H7 (cell line): ENCODE results near the gene ROPN1L. TPM values are rescaled to one million over a fixed set of nuclear protein-coding genes. Genes with fewer than 3 reads are reported as not detected.
"Not testable (repeated sequence)": the region's sequence is repeated elsewhere in the genome, so short reads cannot be mapped to it uniquely, and the experiment has no call there.

Experiments used
- DNase-seq: peaks from one replicate; pipeline ENCODE4 v3.0.0; 2012
- H3K27me3 ChIP-seq: 2 replicates; pipeline ENCODE4 v1.6.0; 2011; ENCODE audit warnings: mild to moderate bottlenecking, low read length; ENCODE audit not compliant: control insufficient read depth, insufficient read depth
- H3K36me3 ChIP-seq: replicated peaks from 2 replicates; pipeline ENCODE4 v1.5.1; 2011; ENCODE audit warnings: low read length; ENCODE audit not compliant: control insufficient read depth, insufficient read depth
- H3K4me3 ChIP-seq: 2 replicates; pipeline ENCODE4 v1.5.1; 2011; ENCODE audit warnings: low read depth, mild to moderate bottlenecking, control low read depth, low read length, moderate library complexity; ENCODE audit not compliant: insufficient read depth
- total RNA-seq: library from RNA; depleted of rRNA; stranded (reverse); fragments of >200 nt; shearing (Covaris generic); gene quantifications from 2 replicates; pipeline ENCODE4 v1.2.3, GENCODE V29; 2014; rRNA removed

The ROPN1L gene
- 0.26 TPM in 1 of 2 replicates, not detected in the other for total RNA-seq

DNA sequence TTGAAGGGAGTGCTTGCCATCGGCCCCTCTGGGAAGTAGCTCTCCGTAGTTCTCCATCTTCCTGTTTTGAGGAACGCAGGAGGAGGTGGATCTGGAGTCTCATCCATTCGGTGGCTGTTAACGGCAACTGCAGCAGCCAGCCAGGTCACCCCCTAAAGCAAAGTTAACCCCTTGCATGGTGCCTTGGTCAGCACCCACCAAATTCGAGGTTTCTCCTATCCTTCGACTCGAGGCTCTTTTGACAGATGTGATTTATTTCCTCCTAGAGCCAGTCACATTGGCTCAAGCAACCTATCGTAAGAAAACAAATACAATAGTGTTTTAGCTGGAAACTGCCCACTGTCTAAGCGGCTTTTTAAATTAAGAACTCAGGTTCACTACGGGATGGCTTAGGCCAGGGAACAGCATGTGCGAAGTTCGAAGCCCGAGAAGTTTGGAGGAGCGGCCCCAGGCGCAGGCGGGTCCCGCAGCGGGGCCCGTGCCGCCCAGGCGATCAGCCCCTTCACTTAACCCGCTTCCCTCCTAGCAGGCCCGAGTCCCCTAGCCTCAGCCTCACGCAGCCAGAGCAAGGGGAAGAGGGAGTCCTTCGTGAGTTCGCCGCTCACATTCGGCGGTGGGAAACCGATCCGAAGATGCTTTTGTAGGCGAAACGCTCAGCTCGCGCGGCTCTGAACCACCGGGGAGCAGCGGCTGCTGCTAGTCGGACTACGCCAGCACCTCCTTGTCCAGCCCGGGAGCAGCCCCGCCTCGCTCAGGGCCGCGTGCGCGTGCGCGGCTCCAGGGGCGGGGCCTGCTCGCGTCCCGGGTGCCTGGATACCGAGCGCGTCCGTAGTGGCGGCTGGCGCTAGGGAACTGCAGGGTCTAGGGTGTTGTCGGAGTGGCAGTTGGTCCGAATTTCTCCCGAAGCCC is at the start of gene ROPN1L:
Gene ROPN1L, plus strand, starts transcription at position 797 of the 909 bp plus-strand sequence. CDS start 289 bp downstream, outside the sequence.
- Histone ChIP-seq H3K27me3 (peaks cover 9% of the 10 kb centered on the region), H3K4me3 (peak within 1 kb of the TSS; percentile 70), H3K36me3 (no peaks in the 10 kb centered on the region)
- DNase-seq, result peak; percentile 99

DNA sequence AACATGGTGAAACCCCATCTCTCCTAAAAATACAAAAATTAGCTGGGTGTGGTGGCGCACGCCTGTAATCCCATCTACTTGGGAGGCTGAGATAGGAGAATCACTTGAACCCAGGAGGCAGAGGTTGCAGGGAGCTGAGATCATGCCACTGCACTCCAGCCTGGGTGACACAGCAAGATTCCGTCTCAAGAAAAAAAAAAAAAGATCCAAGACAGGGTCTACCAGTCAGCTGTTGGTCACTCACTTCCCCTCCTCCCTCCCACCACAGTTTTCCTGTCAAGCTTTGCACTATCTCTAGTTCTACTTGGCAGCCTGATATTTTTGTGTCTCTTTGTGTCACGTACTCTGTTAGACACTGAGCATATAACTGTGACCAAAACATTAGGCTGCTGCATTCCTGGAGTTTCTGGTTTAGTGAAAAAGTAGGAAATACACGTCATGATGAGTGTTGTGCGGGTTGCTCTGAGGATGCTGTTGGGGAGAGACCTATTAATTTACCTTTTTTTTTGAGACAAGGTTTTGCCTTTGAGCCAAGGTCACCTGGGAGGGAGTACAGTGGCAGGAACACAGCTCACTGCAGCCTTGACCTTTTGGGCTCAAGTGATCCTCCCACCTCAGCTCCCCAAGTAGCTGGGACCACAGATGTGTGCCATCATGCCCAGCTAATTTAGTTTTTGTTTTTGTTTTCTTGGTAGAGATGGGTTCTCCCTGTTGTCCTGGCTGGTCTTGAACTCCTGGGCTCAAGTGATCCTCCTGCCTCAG is 48.9 kb upstream of the ROPN1L start:
- not testable (repeated sequence) for H3K36me3 ChIP-seq, H3K27me3 ChIP-seq, DNase-seq, H3K4me3 ChIP-seq

DNA sequence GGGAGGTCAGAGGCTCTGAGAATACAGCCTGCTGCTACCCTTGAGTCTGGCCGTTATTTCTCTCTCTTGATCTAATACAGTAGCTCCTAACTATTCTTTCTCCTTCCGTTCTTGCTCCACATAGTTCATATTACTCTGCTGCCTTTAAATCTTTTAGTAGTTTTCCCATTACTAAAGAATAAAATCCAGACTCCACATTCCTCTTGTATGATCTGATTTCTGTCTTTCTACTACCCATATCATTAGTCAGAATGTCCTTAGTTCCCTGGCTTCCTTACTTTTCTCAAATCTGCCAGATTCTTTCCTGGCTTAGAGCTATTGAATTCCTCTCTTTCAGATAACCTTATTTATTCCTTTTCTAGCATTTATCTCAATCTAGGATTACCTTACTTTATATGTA is 48.2 kb upstream of the ROPN1L start:
- peaks cover 8% of the 10 kb centered on the region for H3K36me3 ChIP-seq
- H3K27me3 ChIP-seq, result no peaks in the 10 kb centered on the region
- H3K4me3 ChIP-seq, result no peak overlapping the region
- DNase-seq, result no peak

DNA sequence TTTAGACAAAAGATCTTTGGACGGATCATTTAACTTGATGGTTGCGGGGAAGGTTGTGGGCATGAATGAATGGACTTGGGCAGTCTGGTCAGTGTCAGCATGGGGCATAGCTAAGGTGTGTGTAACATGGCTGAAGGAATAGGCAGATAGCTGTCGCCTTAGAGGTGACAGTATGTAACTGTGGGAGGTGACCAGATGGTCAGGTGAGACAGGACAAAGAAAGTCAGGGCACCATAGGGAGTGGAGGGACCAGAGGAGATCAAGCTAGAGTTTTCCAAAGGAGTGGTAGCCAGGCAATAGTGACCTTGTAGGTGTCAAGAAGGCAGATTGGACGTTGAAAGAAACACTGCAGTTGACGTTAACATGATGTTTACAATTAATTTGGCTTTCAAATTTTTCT is 45.1 kb upstream of the ROPN1L start:
- no peak overlapping the region for H3K4me3 ChIP-seq
- no peak for DNase-seq
- no peaks in the 10 kb centered on the region for H3K27me3 ChIP-seq
- H3K36me3 ChIP-seq, result peaks cover 5% of the 10 kb centered on the region

DNA sequence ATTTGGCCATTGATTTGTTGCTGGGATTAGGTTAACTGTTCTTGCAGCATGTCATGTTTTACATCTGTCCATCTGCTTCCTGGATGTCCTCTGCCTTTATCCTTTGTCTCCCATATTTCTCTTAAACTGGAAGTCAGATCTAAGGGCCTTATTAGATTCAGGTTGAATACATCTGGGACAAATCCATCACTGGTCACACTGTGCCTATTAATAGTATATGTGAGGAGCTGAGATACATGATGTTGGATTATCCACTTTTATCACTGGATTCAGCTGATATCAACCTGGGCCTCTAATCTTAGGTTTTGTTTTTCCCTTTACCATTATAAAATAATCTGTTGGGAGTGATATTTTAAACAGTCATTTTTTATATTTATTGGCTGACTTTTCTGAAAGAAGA is 41.8 kb upstream of the ROPN1L start:
- no peak for DNase-seq
- H3K36me3 ChIP-seq, result peaks cover 1% of the 10 kb centered on the region
- H3K27me3 ChIP-seq, result no peaks in the 10 kb centered on the region
- H3K4me3 ChIP-seq, result no peak overlapping the region

DNA sequence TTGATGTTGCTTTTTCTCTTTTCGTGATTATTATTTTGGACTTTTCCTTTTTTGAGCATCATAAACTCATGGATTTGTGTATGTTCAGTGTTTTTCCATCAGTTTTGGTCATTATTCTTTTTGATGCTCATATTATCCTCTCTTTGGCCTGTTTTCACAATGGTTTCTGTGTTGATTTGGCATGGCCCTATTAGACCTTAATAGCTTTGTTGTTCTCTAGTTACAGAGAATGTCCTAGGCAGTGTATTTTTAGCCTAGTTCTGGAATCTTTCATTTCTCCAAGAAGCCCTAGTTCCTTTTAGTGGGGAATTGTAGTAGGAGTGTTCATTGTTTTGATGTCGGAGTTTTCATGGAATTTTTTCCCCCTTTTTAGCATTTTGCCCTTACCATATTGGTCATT is 41.3 kb upstream of the ROPN1L start:
- no peak for DNase-seq
- Histone ChIP-seq H3K27me3 (no peaks in the 10 kb centered on the region), H3K4me3 (no peak overlapping the region), H3K36me3 (peaks cover 1% of the 10 kb centered on the region)

DNA sequence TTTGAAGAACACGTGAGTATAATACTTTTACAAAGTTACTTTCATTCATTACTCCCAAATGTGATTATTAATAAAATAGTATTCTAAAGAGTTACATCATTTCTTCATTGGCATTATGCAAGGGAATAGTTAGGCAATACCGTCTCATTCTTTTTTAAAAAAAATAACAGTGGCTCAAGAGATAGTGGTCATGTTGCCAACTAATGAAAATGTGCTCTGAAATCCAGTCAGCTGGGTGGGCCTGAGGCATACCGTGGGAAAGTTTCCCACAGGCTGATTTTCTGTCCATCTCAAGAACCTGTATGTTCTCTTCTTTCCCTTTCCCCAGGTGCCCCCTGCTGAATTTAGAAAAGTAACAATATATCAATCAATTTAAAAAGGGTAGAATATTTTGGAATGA is 40.8 kb upstream of the ROPN1L start:
- Histone ChIP-seq H3K27me3 (no peaks in the 10 kb centered on the region), H3K36me3 (peaks cover under 1% of the 10 kb centered on the region), H3K4me3 (no peak overlapping the region)
- no peak for DNase-seq

DNA sequence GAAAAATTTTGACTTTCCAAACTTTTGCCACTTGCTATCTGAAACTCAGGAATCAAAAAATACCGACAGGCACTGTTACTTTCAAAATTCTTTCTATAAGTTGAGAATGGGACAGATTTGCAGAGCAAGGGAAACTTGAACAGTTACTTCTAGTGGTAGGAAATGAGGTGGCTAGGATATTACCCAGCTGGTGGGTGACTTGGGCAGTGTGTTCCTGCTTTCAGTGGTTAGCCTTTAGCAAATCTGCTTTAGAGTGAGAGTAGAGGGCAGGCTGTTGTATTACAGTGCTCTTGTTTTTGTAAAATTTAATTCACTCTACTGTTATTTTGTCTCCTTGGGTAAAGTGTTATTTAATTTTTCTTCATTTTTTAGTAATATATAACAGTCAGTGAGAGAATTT is 40.2 kb upstream of the ROPN1L start:
- peaks cover 5% of the 10 kb centered on the region for H3K36me3 ChIP-seq
- DNase-seq, result no peak
- no peaks in the 10 kb centered on the region for H3K27me3 ChIP-seq
- H3K4me3 ChIP-seq, result no peak overlapping the region

DNA sequence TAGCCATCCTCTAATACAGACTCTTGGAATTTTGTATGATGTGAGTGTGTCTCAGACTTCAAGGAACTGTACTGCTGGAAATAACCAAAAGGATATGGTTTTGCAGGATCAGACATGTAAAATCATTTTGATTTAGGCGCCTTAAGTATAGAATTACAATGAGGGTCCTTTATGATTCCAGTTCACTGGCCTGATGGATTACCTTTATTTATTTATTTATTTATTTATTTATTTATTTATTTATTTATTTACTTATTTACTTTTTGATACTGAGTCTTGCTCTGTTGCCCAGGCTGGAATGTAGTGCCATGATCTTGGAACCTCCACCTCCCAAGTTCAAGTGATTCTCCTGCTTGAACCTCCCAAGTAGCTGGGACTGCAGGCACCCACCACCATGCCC is 37.9 kb upstream of the ROPN1L start:
- no peak for DNase-seq
- Histone ChIP-seq H3K4me3 (no peak overlapping the region), H3K27me3 (no peaks in the 10 kb centered on the region), H3K36me3 (peaks cover 9% of the 10 kb centered on the region)

DNA sequence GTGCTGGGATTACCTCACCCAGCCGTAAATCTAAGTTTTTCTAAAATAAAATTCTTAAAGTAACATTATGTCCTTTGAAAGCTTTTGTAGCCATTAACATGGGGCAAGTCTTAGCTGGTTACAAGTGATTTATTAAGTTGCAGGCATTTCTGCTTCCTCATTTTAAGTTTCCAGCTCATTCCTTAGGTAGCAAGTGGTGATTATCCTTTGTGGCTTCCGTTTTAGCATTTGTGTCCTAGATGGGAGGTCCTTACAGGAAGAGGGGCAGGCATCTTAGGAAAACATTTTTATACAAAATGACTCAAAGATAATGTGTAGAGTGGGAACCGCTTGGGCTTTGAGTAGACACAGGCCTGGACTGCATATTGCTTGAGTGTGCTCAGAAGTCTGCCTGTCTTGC is 35.0 kb upstream of the ROPN1L start:
- DNase-seq, result no peak

DNA sequence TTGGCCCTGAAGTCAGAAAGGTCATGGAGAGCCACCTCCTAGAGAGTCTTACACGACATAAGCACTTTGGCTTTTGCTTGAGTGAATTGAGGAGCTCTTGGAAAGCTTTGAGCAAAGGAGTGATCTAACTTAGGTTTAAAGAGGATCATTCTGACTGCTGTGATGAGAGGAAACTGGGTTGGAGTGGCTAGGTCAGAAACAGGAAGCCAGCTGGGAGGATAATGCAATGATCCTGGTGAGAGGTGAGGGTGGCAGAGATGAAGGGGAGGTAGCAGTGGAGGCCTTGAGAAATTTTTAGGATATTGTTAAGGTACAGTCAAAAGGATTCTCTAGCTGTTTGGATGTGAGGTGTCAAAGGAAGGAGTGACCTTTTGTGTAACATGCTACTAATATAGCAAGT is 32.2 kb upstream of the ROPN1L start:
- H3K36me3 ChIP-seq, result peaks cover 30% of the 10 kb centered on the region

More for the DNA sequence above, 35.0 kb upstream of the ROPN1L start:
- H3K36me3 ChIP-seq, result peaks cover 20% of the 10 kb centered on the region
- H3K27me3 ChIP-seq, result no peaks in the 10 kb centered on the region
- no peak overlapping the region for H3K4me3 ChIP-seq

DNA sequence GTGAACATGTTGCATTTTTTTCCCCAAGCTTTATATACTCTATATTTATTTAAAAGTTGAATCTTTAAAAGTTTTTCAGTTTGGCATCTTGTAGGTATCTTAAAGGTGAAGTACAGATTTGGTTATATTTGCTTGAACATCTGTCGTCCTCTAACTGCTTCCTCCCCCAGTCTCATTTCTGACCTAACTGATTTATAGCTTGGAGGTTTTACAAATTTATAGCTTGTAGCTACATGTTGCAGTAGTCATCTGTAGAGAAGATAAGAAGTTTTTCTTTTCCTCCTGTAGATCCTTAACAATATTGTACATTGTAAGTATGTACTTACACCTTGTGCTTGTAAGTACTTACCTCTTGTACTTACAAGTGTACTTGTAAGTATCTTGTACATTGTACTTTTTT is 31.0 kb upstream of the ROPN1L start:
- H3K36me3 ChIP-seq, result peaks cover 31% of the 10 kb centered on the region
- DNase-seq, result no peak
- no peaks in the 10 kb centered on the region for H3K27me3 ChIP-seq
- no peak overlapping the region for H3K4me3 ChIP-seq

More for the DNA sequence above, 32.2 kb upstream of the ROPN1L start:
- no peak for DNase-seq
- Histone ChIP-seq H3K27me3 (no peaks in the 10 kb centered on the region), H3K4me3 (no peak overlapping the region)

DNA sequence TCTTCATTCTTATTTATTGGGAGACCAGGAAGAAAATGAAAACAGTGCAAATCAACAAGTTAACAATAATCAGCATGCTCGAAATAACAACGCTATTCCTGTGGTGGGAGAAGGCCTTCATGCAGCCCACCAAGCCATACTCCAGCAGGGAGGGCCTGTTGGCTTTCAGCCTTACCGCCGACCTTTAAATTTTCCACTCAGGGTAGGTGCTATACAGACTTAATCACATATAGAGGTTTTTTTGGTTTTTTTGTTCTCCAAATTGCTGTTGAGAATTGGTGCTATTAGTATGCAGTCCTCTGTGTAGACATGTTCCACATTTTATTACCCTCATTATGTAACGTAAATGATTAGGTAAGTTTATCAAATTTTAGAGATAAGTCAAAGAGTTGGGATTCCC is 30.3 kb upstream of the ROPN1L start:
- Histone ChIP-seq H3K36me3 (peaks cover 29% of the 10 kb centered on the region), H3K27me3 (no peaks in the 10 kb centered on the region), H3K4me3 (no peak overlapping the region)
- no peak for DNase-seq

DNA sequence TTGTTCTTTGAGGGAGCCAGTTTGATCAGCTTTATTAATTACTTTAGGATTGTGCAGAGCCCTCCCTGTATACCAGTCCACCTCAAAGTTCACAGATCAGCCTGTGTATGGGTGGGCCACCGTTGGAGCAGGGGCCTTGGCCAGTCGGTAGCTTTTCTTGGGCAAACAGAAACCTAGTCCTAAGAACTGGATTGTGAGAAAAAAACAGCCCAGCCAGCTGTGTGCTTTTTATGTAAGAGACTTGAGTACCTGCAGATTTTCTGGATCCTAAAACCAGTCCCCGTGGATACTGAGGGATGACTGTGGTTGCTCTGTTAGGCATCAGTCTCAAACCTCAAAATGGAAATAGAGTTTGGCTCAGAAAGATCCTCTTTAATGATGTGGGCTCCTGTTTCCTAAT is 24.8 kb upstream of the ROPN1L start:
- Histone ChIP-seq H3K4me3 (no peak overlapping the region), H3K27me3 (no peaks in the 10 kb centered on the region), H3K36me3 (peaks cover 22% of the 10 kb centered on the region)
- no peak for DNase-seq
